ENCODE results near the gene PDGFA. TPM values are rescaled to one million over a fixed set of nuclear protein-coding genes. Genes with fewer than 3 reads are reported as not detected.

The PDGFA gene
- total and polyA plus RNA-seq, 2 donors: 25.1 to 28.9 TPM

GRCh38 chr7:521221-522070 is 1.8 kb upstream of the PDGFA start:
- Histone ChIP-seq H3K27ac (ENCODE audit: low read depth) (no peak overlapping the region), H3K36me3 (ENCODE audit: insufficient read depth) (no peaks in the 10 kb centered on the region), H3K4me3 (ENCODE audit: low read depth, low read length) (peak overlapping the region; percentile 12), H3K4me1 (ENCODE audit: insufficient read depth) (no peaks in the 10 kb centered on the region)
- no peak for DNase-seq (ENCODE audit: extremely low spot score)
- WGBS: 14% methylated on average over 72 of the region's 72 CpGs

DNA sequence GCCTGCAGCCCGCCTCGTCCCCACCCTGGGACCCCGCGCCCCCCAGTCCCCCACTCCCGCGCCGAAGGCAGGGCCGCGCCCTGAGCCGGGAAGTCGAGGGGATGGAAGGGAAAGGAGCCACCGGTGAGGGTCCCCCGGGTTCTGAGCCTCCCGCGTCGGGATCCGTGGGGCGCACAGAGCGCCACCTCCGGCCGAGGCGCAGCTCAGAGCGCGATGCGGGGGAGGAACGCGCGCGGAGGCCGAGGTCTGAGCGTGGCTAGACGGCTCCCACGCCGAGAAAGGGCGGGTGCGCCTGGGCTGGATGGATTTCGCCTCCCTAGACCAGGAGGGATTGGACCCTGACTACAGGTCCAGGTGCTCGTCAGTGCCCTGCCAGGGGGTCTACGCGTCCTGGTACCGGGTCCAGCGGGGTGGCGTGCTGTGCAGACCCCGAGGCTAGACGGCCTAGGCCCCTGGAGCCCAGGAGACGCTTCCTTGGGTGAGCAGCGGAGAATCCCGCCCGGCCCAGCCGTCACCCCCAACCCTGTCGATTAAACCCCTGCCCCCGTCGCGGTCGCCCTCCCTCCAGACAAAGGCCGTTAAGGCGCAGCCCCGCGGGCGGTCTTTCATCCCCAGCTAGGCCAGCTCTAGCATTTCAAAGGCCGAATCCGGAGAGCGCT is 986 bp upstream of the PDGFA start:
- Histone ChIP-seq H3K4me3 (ENCODE audit: low read depth, low read length) (peak overlapping the region; percentile 58), H3K4me1 (ENCODE audit: insufficient read depth) (peaks cover 3% of the 10 kb centered on the region), H3K27ac (ENCODE audit: low read depth) (no peak overlapping the region), H3K36me3 (ENCODE audit: insufficient read depth) (no peaks in the 10 kb centered on the region)
- WGBS: 20% methylated on average over 63 of the region's 63 CpGs
- DNase-seq (ENCODE audit: extremely low spot score): no peak

DNA sequence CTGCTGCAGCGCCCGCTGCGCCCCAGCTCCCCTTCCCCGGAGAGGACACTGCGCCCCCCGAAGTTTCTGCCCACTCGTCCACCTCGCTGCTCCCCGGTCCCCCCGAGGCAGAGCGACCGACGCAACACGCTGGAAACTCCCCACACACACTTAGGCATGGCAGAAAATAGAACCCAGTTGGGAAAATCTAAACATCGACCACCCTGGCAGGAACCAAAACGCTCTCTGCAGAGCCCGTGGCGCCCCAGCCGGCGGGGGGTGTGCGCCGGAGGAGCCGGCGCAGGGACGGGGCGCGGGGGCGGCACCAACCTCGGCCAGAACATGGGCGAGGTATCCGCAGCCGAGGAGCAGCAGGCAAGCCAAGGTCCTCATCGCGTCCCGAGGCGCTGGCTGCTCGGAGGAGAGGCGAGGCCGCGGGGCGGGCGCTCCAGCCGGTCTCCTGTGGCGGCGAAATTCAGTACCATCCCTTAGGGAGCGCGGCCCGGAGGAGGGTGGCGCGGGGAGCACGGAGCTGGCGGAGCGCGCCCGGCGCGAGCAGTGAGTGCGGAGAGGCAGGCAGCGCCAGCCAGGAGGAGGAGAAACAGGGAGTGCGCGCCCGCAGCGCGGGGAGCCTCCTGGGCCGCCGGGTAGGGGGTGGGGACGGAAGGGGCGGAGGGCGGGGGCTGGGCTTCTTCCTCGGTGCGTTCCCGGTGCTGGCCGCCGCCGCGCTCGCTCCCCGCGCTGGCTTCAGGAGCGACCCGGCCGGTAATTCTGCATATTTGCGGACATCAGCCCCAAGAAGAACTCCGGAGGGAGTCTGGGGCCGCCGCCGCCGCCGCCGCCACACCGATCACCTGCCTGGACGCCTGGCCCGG is 789 bp downstream of the PDGFA start:
- no peaks in the 10 kb centered on the region for H3K36me3 ChIP-seq (ENCODE audit: insufficient read depth)
- H3K27ac ChIP-seq (ENCODE audit: low read depth): peak overlapping the region; percentile 83
- under 1% methylated on average over 92 of the region's 93 CpGs for WGBS
- peaks cover 3% of the 10 kb centered on the region for H3K4me1 ChIP-seq (ENCODE audit: insufficient read depth)
- no peak for DNase-seq (ENCODE audit: extremely low spot score)
- H3K4me3 ChIP-seq (ENCODE audit: low read depth, low read length): peak overlapping the region; percentile 58

- Histone ChIP-seq H3K36me3 (ENCODE audit: insufficient read depth) (no peaks in the 10 kb centered on the region), H3K4me3 (ENCODE audit: low read depth, low read length) (peak overlapping the region; percentile 58), H3K27ac (ENCODE audit: low read depth) (no peak overlapping the region), H3K4me1 (ENCODE audit: insufficient read depth) (peaks cover 3% of the 10 kb centered on the region)
- WGBS: 1% methylated on average over 70 of the region's 70 CpGs
- DNase-seq (ENCODE audit: extremely low spot score): no peak
Measured at GRCh38 chr7:517774-518629, 1.6 kb downstream of the PDGFA start.

DNA sequence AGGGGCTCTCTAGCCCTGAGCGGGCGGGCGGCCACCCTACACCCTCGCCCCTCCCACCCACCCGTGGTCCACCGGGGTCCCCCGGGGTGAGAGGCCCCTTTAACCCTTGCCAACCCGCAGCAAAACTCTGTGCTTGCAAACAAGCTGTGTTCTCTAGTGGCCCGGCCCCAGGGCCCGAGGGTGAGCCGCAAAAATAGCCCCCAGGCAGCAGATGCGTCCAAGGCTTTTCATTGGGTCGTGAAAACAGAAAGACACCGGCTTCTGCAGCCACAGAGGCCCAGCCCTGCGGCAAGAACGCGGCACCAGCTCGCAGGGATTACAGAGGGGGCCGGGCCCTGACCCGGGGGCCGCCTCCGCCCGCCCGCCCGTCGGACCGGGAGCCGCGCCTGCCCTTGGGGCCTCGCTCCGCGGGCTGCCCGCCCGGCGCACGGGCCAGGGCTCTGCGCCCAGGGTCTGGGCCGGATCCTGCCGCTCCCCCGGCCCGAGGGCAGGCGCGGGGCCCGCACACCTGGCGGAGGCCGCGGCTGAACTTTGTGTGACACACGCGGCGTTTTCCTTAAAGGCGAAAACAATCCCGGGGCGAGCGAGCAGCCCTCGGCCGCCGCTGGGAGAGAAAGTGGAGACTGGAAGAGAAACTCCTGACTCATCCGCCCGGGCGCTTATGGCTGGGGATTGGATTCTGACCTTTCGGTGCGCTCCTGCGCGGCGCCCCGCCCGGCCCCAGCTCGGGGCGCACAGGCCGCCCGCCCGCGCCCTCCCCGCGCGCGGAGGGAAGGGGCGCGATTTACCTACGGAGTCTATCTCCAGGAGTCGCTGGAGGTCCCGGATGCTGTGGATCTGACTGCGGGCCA is 2.8 kb downstream of the PDGFA start:
- H3K4me3 ChIP-seq (ENCODE audit: low read depth, low read length): peak overlapping the region; percentile 58
- H3K27ac ChIP-seq (ENCODE audit: low read depth): no peak overlapping the region
- 3% methylated on average over 83 of the region's 83 CpGs for WGBS
- DNase-seq (ENCODE audit: extremely low spot score): no peak
- H3K36me3 ChIP-seq (ENCODE audit: insufficient read depth): no peaks in the 10 kb centered on the region
- H3K4me1 ChIP-seq (ENCODE audit: insufficient read depth): peaks cover 3% of the 10 kb centered on the region

DNA sequence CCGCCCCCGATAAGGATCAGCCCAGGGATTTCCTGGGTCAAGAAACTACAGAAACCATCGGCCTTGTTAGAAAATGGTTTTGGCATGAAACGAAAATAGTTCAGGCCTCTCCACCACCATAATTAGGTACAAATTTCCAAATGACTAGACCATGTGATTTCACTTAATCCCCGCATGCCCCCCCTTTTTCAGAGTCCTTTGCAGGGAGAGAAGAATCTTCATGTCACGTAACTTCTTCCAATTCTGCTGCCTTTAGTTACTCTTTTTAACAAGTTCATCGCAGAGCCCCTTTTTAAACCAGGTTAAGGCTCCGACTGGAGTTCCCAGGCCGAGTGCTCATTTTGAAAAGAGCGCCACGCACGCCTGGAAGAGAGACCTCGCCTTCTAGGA is 3.4 kb downstream of the PDGFA start:
- 23% methylated on average over 13 of the region's 13 CpGs for whole genome bisulfite sequencing
- Histone ChIP-seq H3K27ac (ENCODE audit: low read depth) (no peak overlapping the region), H3K36me3 (ENCODE audit: insufficient read depth) (no peaks in the 10 kb centered on the region), H3K4me3 (ENCODE audit: low read depth, low read length) (peak overlapping the region; percentile 58), H3K4me1 (ENCODE audit: insufficient read depth) (peaks cover 3% of the 10 kb centered on the region)
- DNase-seq (ENCODE audit: extremely low spot score): no peak

DNA sequence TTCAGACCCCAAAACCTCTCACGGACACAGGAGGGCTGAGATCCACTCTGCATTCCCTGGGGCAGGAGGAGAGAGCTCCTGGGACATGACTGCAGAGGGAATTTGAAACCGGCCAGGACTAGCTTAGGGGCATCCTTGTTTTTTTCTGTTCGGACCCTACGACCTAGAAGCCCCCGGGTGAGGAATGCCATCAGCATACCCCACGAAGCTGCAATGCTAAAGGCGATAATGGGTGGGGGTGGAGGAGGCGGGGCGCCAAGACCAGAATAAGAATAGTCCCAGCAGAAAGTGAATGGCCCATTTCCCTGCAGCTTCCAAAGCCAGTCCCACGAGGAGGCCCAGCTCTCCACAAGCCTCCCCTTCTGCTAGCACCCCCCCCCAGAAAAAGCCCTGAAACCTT is 4.0 kb downstream of the PDGFA start:
- H3K4me1 ChIP-seq (ENCODE audit: insufficient read depth): peaks cover 3% of the 10 kb centered on the region
- no peaks in the 10 kb centered on the region for H3K36me3 ChIP-seq (ENCODE audit: insufficient read depth)
- DNase-seq (ENCODE audit: extremely low spot score): no peak
- 63% methylated on average over 10 of the region's 10 CpGs for WGBS
- no peak overlapping the region for H3K4me3 ChIP-seq (ENCODE audit: low read depth, low read length)
- no peak overlapping the region for H3K27ac ChIP-seq (ENCODE audit: low read depth)

- H3K4me1 ChIP-seq (ENCODE audit: insufficient read depth): peaks cover 3% of the 10 kb centered on the region
- WGBS: 53% methylated on average over 25 of the region's 25 CpGs
- H3K36me3 ChIP-seq (ENCODE audit: insufficient read depth): no peaks in the 10 kb centered on the region
- no peak overlapping the region for H3K27ac ChIP-seq (ENCODE audit: low read depth)
- H3K4me3 ChIP-seq (ENCODE audit: low read depth, low read length): no peak overlapping the region
- no peak for DNase-seq (ENCODE audit: extremely low spot score)
Measured at GRCh38 chr7:514651-515598, 4.7 kb downstream of the PDGFA start.

- H3K4me1 ChIP-seq (ENCODE audit: insufficient read depth): peaks cover 3% of the 10 kb centered on the region
- WGBS: 86% methylated on average over 10 of the region's 10 CpGs
Measured at GRCh38 chr7:514242-514641, 5.4 kb downstream of the PDGFA start.

GRCh38 chr7:513521-514166 is 6.0 kb downstream of the PDGFA start:
- WGBS: 79% methylated on average over 20 of the region's 20 CpGs
- no peak for DNase-seq (ENCODE audit: extremely low spot score)
- H3K36me3 ChIP-seq (ENCODE audit: insufficient read depth): no peaks in the 10 kb centered on the region
- H3K27ac ChIP-seq (ENCODE audit: low read depth): no peak overlapping the region
- H3K4me3 ChIP-seq (ENCODE audit: low read depth, low read length): no peak overlapping the region
- H3K4me1 ChIP-seq (ENCODE audit: insufficient read depth): peaks cover 3% of the 10 kb centered on the region

More at GRCh38 chr7:514242-514641, 5.4 kb downstream of the PDGFA start:
- DNase-seq (ENCODE audit: extremely low spot score): no peak
- no peak overlapping the region for H3K27ac ChIP-seq (ENCODE audit: low read depth)
- no peaks in the 10 kb centered on the region for H3K36me3 ChIP-seq (ENCODE audit: insufficient read depth)
- no peak overlapping the region for H3K4me3 ChIP-seq (ENCODE audit: low read depth, low read length)

Measured in urinary bladder (tissue), 4 donors.